HEK293 (cell line): ENCODE measurements around the gene FCMR.

Source experiments
- CTCF ChIA-PET: fragments of 350-600 bp; formaldehyde crosslinking; extraction: SDS; loops from one replicate; lab custom pipeline; 2021; ENCODE audit warnings: antibody characterized with exemption; lab: Yijun Ruan, JAX
- POLR2A ChIA-PET: fragments of 300-600 bp; formaldehyde crosslinking; extraction: SDS; loops from one replicate; lab custom pipeline; 2020; ENCODE audit warnings: antibody characterized with exemption, inconsistent platforms; lab: Yijun Ruan, JAX
- H3K27ac ChIP-seq: fragments of 200-500 bp; sonication (Bioruptor generic); 2 replicates; pipeline ENCODE4 v1.5.1; 2014; ENCODE audit warnings: low read depth, low read length, control low read depth, inconsistent platforms; ENCODE audit errors: extremely low read depth
- H3K36me3 ChIP-seq, 2 experiments: fragments of 200-500 bp in 1 of 2; sonication (Bioruptor generic) in 1 of 2; 1 replicate in 1 of 2; 2 replicates in 1 of 2; pipeline ENCODE4 v1.5.1; 2014 to 2017; ENCODE audit warnings: inconsistent platforms in 2 of 2, low read length in 2 of 2; ENCODE audit not compliant: control insufficient read depth in 2 of 2, insufficient read depth in 1 of 2
- H3K4me1 ChIP-seq: fragments of 200-500 bp; sonication (Bioruptor generic); 2 replicates; pipeline ENCODE4 v1.5.1; 2014; ENCODE audit warnings: mild to moderate bottlenecking, low read length, inconsistent platforms; ENCODE audit not compliant: control insufficient read depth, insufficient read depth
- H3K4me3 ChIP-seq: 2 replicates; pipeline ENCODE4 v1.5.1; 2011; ENCODE audit warnings: low read depth, mild to moderate bottlenecking, control low read depth, low read length, moderate library complexity
- H3K9me3 ChIP-seq: fragments of 200-500 bp; sonication (Bioruptor generic); 2 replicates; pipeline ENCODE4 v1.5.1; 2014; ENCODE audit warnings: low read depth, low read length, inconsistent platforms; ENCODE audit not compliant: control insufficient read depth, insufficient read depth
- GLIS1 ChIP-seq: fragments of 450-650 bp; formaldehyde crosslinking; IDR thresholded peaks from 2 replicates; pipeline ENCODE4 v1.5.1; 2016; ENCODE audit warnings: missing biosample characterization, missing genetic modification characterization
- YY2 ChIP-seq: fragments of 450-650 bp; formaldehyde crosslinking; IDR thresholded peaks from 2 replicates; pipeline ENCODE4 v1.5.1; 2016; ENCODE audit warnings: missing biosample characterization, missing genetic modification characterization
- ZBTB1 ChIP-seq: fragments of 450-650 bp; formaldehyde crosslinking; IDR thresholded peaks from 2 replicates; pipeline ENCODE4 v1.5.1; 2016; ENCODE audit warnings: missing biosample characterization, missing genetic modification characterization
- ZBTB7A ChIP-seq: fragments of 450-650 bp; formaldehyde crosslinking; IDR thresholded peaks from 2 replicates; pipeline ENCODE4 v1.5.1; 2016; ENCODE audit warnings: low read depth, missing biosample characterization, missing genetic modification characterization
- ZFP3 ChIP-seq: fragments of 450-650 bp; formaldehyde crosslinking; IDR thresholded peaks from 2 replicates; pipeline ENCODE4 v1.5.1; 2016; ENCODE audit warnings: low read depth, missing biosample characterization, missing genetic modification characterization
- ZNF311 ChIP-seq: fragments of 450-650 bp; formaldehyde crosslinking; IDR thresholded peaks from 2 replicates; pipeline ENCODE4 v1.5.1; 2017; ENCODE audit warnings: missing biosample characterization, missing genetic modification characterization, borderline replicate concordance
- ZNF560 ChIP-seq: fragments of 450-650 bp; formaldehyde crosslinking; IDR thresholded peaks from 2 replicates; pipeline ENCODE4 v1.5.1; 2017; ENCODE audit warnings: missing biosample characterization, missing genetic modification characterization, borderline replicate concordance
- ZNF621 ChIP-seq: fragments of 450-650 bp; formaldehyde crosslinking; IDR thresholded peaks from 2 replicates; pipeline ENCODE4 v1.5.1; 2017; ENCODE audit warnings: missing biosample characterization, missing genetic modification characterization
- ZNF670 ChIP-seq: fragments of 450-650 bp; formaldehyde crosslinking; IDR thresholded peaks from 2 replicates; pipeline ENCODE4 v1.5.1; 2016; ENCODE audit warnings: missing biosample characterization, missing genetic modification characterization, low read depth
- ZNF701 ChIP-seq: fragments of 450-650 bp; formaldehyde crosslinking; IDR thresholded peaks from 2 replicates; pipeline ENCODE4 v1.5.1; 2016; ENCODE audit warnings: missing biosample characterization, missing genetic modification characterization
- ZNF776 ChIP-seq: fragments of 450-650 bp; formaldehyde crosslinking; IDR thresholded peaks from 2 replicates; pipeline ENCODE4 v1.5.0; 2017; ENCODE audit warnings: missing biosample characterization, missing genetic modification characterization, borderline replicate concordance
- ZNF791 ChIP-seq: fragments of 450-650 bp; formaldehyde crosslinking; IDR thresholded peaks from 2 replicates; pipeline ENCODE4 v1.5.1; 2016; ENCODE audit warnings: missing biosample characterization, missing genetic modification characterization
- ZSCAN30 ChIP-seq: fragments of 450-650 bp; IDR thresholded peaks from 2 replicates; pipeline ENCODE4 v1.5.1; 2018; ENCODE audit warnings: missing biosample characterization, mild to moderate bottlenecking, missing genetic modification characterization, moderate library complexity
- TF ChIP-seq, protein P1 (sequence below): fragments of 450-650 bp; formaldehyde crosslinking; IDR thresholded peaks from 2 replicates; pipeline ENCODE4 v1.5.1; 2017; ENCODE audit warnings: missing biosample characterization, mild to moderate bottlenecking, missing genetic modification characterization, moderate library complexity
- TF ChIP-seq, protein P2 (sequence below): fragments of 450-650 bp; formaldehyde crosslinking; conservative IDR thresholded peaks from 2 replicates; pipeline ENCODE4 v1.5.1; 2016; ENCODE audit warnings: low read depth, missing biosample characterization, missing genetic modification characterization
- TF ChIP-seq, protein P3 (sequence below): fragments of 450-650 bp; formaldehyde crosslinking; IDR thresholded peaks from 2 replicates; pipeline ENCODE4 v1.5.1; 2016; ENCODE audit warnings: missing biosample characterization, missing genetic modification characterization

Gene FCMR

DNA sequence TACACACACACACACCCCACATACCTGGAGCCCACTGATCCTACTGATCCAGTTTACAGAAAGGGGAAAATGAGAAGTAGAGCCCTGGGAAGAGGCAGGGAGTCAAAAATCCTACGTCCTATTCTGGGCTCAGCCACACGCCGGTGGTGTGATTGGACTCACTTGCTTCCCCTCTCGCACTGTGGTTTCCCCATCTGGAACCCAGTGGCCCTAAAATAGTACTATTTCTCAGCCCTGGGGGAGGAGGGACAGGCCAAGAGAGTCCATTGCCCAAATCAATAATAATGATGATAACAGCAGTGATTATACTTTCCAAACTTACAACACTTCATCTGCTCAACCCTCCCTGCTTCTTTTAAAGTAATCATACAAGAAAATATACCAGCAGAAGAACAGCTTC lies 27.5 kb upstream of the FCMR start:
- H3K4me3 ChIP-seq = no peak overlapping the region
- ChIA-PET POLR2A (no interaction called here), CTCF (interaction anchor here (2.8 kb wide), 1 partner anchor 13 kb away, joined by 13 read pairs; no protein-coding TSS in a partner anchor)
- TF ChIP-seq ZNF621 (tag by site-specific recombination) = no peak
- no peak for TF ChIP-seq ZNF560
- H3K9me3 ChIP-seq = no peaks in the 10 kb centered on the region
- no peaks in the 10 kb centered on the region for H3K4me1 ChIP-seq
- no peak overlapping the region for H3K27ac ChIP-seq
- no peaks in the 10 kb centered on the region for H3K36me3 ChIP-seq

DNA sequence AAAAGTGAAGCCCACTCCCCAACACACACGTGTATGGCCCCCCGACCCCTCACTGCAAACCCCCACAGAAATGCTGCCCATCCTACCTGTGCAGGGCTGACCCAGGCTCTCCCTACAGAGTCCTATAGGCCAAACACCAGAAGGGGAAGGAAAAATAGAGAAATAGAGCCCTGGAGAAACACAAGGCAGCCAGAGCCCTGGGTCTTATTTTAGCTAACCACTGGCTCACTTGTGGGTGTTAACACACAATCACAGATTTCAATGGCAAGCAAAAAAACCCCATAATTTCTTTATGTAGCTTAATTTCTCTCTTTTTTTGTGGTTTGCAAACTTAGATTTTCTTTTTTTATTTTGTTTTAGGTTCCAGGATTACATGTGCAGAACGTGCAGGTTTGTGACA lies 25.5 kb upstream of the FCMR start:
- no peak overlapping the region for H3K27ac ChIP-seq
- H3K9me3 ChIP-seq = no peaks in the 10 kb centered on the region
- peaks cover under 1% of the 10 kb centered on the region; the same call in 1 of the 2 replicates for H3K4me1 ChIP-seq
- H3K36me3 ChIP-seq = no peaks in the 10 kb centered on the region
- CTCF ChIA-PET = interaction anchor here (1.6 to 3.3 kb wide), 3 partner anchors 12 to 35 kb away, joined by 5 to 9 read pairs (median 5); no protein-coding TSS in a partner anchor
- POLR2A ChIA-PET = no interaction called here
- TF ChIP-seq, protein P1, sequence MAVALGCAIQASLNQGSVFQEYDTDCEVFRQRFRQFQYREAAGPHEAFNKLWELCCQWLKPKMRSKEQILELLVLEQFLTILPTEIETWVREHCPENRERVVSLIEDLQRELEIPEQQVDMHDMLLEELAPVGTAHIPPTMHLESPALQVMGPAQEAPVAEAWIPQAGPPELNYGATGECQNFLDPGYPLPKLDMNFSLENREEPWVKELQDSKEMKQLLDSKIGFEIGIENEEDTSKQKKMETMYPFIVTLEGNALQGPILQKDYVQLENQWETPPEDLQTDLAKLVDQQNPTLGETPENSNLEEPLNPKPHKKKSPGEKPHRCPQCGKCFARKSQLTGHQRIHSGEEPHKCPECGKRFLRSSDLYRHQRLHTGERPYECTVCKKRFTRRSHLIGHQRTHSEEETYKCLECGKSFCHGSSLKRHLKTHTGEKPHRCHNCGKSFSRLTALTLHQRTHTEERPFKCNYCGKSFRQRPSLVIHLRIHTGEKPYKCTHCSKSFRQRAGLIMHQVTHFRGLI (tag by site-specific recombination) = no peak
- TF ChIP-seq ZFP3 (tag by site-specific recombination) (no peak), ZNF311 (no peak)
- TF ChIP-seq, all 188 proteins: peak for 0
- no peak overlapping the region for H3K4me3 ChIP-seq

DNA sequence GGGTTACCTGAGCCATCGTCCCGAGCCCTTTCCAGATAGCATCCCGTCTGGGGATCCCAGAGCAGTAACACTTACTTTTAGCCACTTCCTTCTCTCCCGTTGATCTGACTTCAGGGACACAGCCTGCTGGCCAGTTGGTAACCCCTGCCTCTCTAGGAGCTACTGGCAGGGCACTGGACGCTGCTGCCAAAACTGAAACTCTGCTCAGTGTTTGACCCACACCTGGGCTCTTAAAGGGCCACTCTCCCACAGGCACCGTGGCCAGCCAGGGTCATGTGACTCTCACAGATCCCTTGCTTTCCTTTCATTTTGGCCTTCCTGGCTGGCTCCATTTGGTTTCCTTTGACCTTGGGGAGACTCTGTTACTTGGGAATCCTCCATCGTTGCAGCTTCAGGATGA lies 24.5 kb upstream of the FCMR start, which contains the start of gene PIGR:
Gene PIGR, minus strand, starts transcription at position 206 of the 400 bp plus-strand sequence. CDS start 5,935 bp downstream, outside the sequence.
- H3K9me3 ChIP-seq = no peaks in the 10 kb centered on the region
- H3K27ac ChIP-seq = no peak within 1 kb of the TSS
- POLR2A ChIA-PET = no interaction called here
- CTCF ChIA-PET = interaction anchor here (1.5 to 3.3 kb wide), 3 partner anchors 10 to 13 kb away, joined by 5 to 9 read pairs (median 9); no protein-coding TSS in a partner anchor
- H3K4me3 ChIP-seq = no peak within 1 kb of the TSS
- TF ChIP-seq, protein P2, sequence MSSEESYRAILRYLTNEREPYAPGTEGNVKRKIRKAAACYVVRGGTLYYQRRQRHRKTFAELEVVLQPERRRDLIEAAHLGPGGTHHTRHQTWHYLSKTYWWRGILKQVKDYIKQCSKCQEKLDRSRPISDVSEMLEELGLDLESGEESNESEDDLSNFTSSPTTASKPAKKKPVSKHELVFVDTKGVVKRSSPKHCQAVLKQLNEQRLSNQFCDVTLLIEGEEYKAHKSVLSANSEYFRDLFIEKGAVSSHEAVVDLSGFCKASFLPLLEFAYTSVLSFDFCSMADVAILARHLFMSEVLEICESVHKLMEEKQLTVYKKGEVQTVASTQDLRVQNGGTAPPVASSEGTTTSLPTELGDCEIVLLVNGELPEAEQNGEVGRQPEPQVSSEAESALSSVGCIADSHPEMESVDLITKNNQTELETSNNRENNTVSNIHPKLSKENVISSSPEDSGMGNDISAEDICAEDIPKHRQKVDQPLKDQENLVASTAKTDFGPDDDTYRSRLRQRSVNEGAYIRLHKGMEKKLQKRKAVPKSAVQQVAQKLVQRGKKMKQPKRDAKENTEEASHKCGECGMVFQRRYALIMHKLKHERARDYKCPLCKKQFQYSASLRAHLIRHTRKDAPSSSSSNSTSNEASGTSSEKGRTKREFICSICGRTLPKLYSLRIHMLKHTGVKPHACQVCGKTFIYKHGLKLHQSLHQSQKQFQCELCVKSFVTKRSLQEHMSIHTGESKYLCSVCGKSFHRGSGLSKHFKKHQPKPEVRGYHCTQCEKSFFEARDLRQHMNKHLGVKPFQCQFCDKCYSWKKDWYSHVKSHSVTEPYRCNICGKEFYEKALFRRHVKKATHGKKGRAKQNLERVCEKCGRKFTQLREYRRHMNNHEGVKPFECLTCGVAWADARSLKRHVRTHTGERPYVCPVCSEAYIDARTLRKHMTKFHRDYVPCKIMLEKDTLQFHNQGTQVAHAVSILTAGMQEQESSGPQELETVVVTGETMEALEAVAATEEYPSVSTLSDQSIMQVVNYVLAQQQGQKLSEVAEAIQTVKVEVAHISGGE (tag by site-specific recombination) = no peak
- TF ChIP-seq ZBTB1 (tag by site-specific recombination) (no peak), YY2 (tag by site-specific recombination) (no peak), ZNF670 (tag by site-specific recombination) (no peak), GLIS1 (no peak), ZNF701 (tag by site-specific recombination) (no peak), ZNF776 (no peak), ZBTB7A (tag by site-specific recombination) (no peak), ZNF791 (tag by site-specific recombination) (no peak), ZSCAN30 (tag by site-specific recombination) (no peak)
- TF ChIP-seq, protein P3, sequence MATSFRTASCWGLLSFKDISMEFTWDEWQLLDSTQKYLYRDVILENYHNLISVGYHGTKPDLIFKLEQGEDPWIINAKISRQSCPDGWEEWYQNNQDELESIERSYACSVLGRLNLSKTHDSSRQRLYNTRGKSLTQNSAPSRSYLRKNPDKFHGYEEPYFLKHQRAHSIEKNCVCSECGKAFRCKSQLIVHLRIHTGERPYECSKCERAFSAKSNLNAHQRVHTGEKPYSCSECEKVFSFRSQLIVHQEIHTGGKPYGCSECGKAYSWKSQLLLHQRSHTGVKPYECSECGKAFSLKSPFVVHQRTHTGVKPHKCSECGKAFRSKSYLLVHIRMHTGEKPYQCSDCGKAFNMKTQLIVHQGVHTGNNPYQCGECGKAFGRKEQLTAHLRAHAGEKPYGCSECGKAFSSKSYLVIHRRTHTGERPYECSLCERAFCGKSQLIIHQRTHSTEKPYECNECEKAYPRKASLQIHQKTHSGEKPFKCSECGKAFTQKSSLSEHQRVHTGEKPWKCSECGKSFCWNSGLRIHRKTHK (tag by site-specific recombination) = no peak
- peaks cover 9% of the 10 kb centered on the region for H3K4me1 ChIP-seq
- H3K36me3 ChIP-seq = no peaks in the 10 kb centered on the region
